Daoy (cell line): ENCODE measurements around the gene PNPLA8. TPM values are rescaled to one million over a fixed set of nuclear protein-coding genes. Genes with fewer than 3 reads are reported as not detected.

ENCODE experiments used
- DNase-seq: peaks from one replicate; pipeline ENCODE4 v3.0.0-alpha.2; 2015; ENCODE audit warnings: low read depth
- total RNA-seq: library from RNA; depleted of rRNA; stranded (reverse); fragments of >200 nt; shearing (Covaris generic); gene quantifications from 2 replicates; pipeline ENCODE4 v1.2.3, GENCODE V29; 2014; rRNA removed

The PNPLA8 gene
- total RNA-seq, 1 experiment from 2014 or later, result 40.6 TPM

GRCh38 chr7:108442039-108442568 is 83.8 kb downstream of the PNPLA8 start:
- peak; percentile 51 for DNase-seq

GRCh38 chr7:108441392-108441955 is 84.5 kb downstream of the PNPLA8 start:
- DNase-seq, result no peak

- DNase-seq, result no peak
These were observed 85.3 kb downstream of the PNPLA8 start for GRCh38 chr7:108440613-108441012.

- no peak for DNase-seq
These were observed 89.0 kb downstream of the PNPLA8 start for GRCh38 chr7:108436906-108437305.

- DNase-seq, result no peak
These were observed 91.9 kb downstream of the PNPLA8 start for GRCh38 chr7:108434010-108434409.

GRCh38 chr7:108431099-108431498 is 94.8 kb downstream of the PNPLA8 start:
- DNase-seq, result no peak

GRCh38 chr7:108430664-108431063 is 95.3 kb downstream of the PNPLA8 start:
- peak; percentile 25 for DNase-seq

- no peak for DNase-seq
These were observed 98.2 kb downstream of the PNPLA8 start for GRCh38 chr7:108427766-108428165.

GRCh38 chr7:108425714-108426275 is 100.1 kb downstream of the PNPLA8 start:
- DNase-seq, result no peak

GRCh38 chr7:108424013-108424412 is 101.9 kb downstream of the PNPLA8 start:
- DNase-seq, result no peak

- no peak for DNase-seq
These were observed 102.6 kb downstream of the PNPLA8 start for GRCh38 chr7:108423089-108423989.

GRCh38 chr7:108421720-108422331 is 104.1 kb downstream of the PNPLA8 start:
- no peak for DNase-seq

Other genes with a start within 250 kb of the PNPLA8 start
- 0.11 and 1.0 TPM in 2 replicates for gene NRCAM, start 69.7 kb downstream of the PNPLA8 start, total RNA-seq
- 36.1 and 39.6 TPM in 2 replicates for gene THAP5, start 43.6 kb upstream of the PNPLA8 start, total RNA-seq
- gene DNAJB9, start 43.7 kb upstream of the PNPLA8 start, total RNA-seq, result 26.0 and 27.2 TPM in 2 replicates